Colon (tissue), 2 donors: ENCODE data around the gene ACADM.
"Not testable (repeated sequence)": the region's sequence is repeated elsewhere in the genome, so short reads cannot be mapped to it uniquely, and the experiment has no call there.

Experiments used
- FAIRE-seq: peaks from 2 replicates; lab custom pipeline; 2012; peaks lifted over from hg19 to GRCh38; lab: Jason Lieb, UNC
- donor health status: control.
- donor health status: control.

ACADM gene

DNA sequence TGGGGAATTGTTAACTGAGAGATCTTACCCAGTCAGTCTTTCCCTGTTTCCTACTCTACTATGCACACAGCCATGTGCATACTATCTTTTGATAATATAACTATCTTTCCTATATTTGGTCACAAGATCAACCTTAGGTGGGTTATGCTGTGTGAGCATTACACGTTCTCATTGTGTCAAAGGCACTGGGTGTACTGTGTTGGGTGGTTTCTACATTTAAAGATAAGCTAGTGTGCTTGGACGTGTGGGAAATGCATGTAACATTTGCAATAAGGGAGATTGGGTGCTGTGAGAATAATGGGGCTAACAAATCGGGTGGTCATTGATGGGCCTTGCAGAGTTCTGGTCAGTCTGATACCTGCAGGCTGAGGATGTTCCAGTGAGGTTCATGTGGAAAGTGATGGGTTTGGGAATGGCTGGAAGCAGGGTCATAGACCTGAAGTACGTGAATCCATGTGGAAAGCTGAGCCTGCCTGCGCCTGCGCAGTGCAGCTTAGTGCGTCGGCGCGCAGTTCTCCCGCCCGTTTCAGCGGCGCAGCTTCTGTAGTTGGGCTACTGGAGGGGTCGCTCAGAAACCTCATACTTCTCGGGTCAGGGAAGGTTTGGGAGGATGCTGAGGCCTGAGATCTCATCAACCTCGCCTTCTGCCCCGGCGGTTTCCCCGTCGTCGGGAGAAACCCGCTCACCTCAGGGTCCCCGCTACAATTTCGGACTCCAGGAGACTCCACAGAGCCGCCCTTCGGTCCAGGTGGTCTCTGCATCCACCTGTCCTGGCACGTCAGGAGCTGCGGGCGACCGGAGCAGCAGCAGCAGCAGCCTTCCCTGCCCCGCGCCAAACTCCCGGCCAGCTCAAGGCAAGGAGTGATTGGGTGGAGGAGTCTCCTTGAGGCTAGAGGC lies 72.1 kb downstream of the ACADM start, which contains the start of gene MSH4:
Gene MSH4, plus strand, starts transcription at position 507 of the 897 bp plus-strand sequence. Its CDS starts 104 bp downstream, at position 611.
- no peak for FAIRE-seq

DNA sequence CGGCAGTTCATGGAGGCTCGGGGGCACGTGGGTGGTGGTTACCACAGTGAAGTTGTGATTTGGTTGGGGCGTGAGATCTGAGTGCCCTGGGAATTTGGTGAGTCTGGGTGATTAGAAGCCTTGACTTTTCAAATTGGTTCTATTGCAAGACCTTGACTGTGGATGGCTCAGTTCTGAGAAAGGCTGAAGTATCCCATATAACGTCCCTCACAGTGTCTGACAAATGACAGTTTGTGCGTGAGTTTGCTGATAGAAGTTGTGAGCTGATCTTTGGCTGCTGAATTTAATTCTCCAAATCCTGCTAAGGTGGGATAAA lies 72.7 kb downstream of the ACADM start:
- no peak for FAIRE-seq

DNA sequence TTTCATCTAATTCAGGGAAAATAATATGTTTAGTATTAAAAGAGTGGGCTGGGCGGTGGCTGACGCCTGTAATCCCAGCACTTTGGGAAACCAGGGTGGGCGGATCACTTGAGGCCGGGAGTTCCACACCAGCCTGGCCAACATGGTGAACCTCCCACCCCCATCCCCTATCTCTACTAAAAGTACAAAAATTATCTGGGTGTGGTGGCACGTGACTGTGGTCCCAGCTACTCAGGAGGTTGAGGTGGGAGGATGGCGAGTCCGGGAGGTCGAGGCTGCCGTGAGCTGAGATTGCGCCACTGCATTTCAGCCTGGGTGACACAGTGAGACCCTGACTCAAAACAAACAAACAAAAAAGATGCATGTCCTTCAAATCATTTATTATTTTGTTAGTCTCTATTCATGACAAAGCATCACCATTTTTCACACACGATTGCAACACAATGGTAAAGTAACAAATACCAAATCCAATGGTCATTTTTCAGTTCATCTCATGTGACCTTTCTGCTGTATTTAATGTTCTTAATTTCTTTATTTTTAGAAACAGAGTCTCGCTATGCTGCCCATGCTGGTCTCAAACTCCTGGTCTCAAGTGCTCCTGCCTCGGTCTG lies 73.2 kb downstream of the ACADM start:
- no peak for FAIRE-seq

DNA sequence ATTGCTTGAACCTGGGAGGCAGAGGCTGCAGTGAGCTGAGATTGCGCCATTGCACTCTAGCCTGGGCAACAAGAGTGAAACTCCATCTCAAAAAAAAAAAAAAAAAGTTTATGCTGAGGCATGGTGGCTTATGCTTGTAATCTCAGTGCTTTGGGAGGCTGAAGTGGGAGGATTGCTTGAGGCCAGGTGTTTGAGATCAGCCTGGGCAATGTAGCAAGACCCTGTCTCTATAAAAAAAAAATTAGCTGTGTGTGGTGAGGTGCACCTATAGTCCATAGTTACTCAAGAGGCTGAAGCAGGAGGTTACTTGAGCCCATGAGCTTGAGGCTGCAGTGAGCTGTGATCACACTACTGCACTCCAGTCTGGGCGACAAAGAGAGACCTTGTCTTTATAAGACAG lies 77.0 kb downstream of the ACADM start:
- FAIRE-seq, result not testable (repeated sequence)

DNA sequence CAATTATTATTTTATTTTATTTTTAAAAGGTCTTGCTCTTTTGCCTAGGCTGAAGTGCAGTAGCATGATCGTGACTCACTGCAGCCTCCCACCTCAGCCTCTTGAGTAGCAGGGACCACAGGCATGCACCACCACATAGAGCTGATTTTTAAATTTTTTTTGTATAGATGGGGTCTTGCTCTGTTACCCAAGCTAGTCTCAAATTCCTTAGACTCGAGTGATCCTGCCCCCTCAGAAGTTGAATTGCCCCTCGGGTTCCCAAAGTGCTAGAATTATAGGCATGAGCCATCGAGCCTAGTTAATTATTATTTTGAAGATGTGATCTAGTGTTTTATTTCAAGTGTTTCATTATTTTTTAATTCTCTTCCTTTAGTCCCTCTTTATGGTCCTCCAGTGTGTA lies 84.4 kb downstream of the ACADM start:
- FAIRE-seq, result no peak

DNA sequence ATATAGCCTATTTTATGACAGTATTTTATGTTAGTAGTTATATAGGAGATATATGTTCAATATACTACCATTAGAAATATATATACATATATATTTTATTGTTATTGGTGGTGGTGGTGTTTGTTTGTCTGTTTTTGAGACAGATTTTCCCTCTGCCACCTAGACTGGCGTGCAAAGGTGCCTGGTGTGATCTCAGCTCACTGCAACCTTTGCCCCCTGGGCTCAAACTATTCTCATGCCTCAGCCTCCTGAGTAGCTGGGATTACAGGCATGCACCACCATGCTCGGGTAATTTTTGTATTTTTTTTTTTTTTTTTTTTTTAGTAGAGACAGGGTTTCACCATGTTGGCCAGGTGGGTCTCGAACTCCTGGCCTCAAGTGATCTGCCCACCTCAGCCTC lies 85.6 kb downstream of the ACADM start:
- FAIRE-seq, result not testable (repeated sequence)

DNA sequence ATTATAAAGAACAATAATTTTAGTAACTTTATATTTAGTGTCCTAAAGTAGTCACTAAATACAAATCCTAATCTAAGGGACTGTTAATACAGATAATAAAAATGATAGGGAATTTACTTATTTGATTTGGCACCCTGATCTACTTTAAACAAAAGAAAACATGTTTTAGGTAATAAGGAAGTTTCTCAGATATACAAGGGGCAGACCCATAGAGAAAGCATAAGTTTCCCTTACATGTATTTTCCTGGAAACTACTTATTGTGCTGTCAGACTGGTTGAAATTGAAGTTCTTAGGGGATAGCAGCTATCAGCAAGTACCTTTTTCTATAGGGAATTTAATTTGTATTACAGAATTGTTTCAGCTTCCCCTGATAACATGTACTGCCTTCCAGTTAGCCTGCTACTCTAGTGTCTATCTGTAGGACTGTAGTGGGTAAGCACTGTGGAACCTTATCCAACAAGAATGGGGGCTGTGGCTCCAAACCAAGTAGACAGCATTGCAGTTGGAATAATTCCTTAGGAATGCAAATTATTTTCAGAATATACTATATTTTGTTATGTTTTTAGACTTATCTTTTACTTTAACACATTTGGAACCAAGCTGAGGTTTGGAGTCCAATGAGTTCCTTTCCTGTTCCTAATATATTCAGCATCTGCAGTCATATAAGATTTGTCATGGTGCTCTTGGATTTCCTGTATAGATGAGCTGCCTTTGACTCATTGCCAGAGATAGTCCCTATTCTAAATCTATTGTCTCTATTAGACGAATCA lies 86.9 kb downstream of the ACADM start:
- FAIRE-seq, result no peak

DNA sequence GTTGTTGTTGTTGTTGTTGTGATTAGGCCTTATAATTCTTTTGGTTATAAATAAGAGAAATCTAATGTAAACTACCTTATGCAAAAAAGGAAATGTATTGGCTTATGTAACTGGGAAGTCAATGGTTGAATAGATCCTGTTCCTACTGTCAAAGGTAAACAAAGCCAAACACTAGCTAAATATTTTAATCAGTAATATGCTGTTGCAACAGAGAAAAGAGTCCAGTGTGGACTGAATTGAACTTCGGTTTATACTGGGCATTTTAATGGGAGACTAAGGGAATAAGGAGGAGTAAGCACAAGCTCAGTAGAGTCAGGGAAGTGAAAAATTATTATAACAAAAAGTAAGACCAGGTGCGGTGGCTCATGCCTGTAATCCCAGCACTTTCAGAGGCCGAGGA lies 87.6 kb downstream of the ACADM start:
- no peak for FAIRE-seq
